Stimulated activated CD4-positive, alpha-beta T cell treated with anti-CD3 and anti-CD28 coated beads, Interleukin-12 subunit alpha, Interleukin-12 subunit beta, amount 100 ng/mL, for 48 hours (primary cell): ENCODE data around the gene SPC25.
"Not testable (repeated sequence)": the region's sequence is repeated elsewhere in the genome, so short reads cannot be mapped to it uniquely, and the experiment has no call there.

Experiments
- DNase-seq, 3 donors: peaks; one replicate each; pipeline ENCODE4 v3.0.0-alpha.2; 2020; ENCODE audit warnings: low read depth in 2 of 3, low spot score in 1 of 3

Gene SPC25

GRCh38 chr2:168890006-168890782, at the start of gene SPC25:
TSS of gene SPC25 (minus strand) at chr2:168890430. CDS start at chr2:168889519, 911 bp downstream.
- DNase-seq = peak; percentile 83 to 84 (median 84)

- no peak for DNase-seq
Observed at GRCh38 chr2:168939918-168940317, 49.7 kb upstream of the SPC25 start.

- no peak for DNase-seq
Observed at GRCh38 chr2:168939061-168939460, 48.8 kb upstream of the SPC25 start.

- no peak for DNase-seq
Observed at GRCh38 chr2:168935810-168936581, 45.8 kb upstream of the SPC25 start.

- DNase-seq = no peak
Observed at GRCh38 chr2:168934826-168935225, 44.6 kb upstream of the SPC25 start.

GRCh38 chr2:168932174-168932573, 41.9 kb upstream of the SPC25 start:
- not testable (repeated sequence) for DNase-seq

- no peak for DNase-seq
Observed at GRCh38 chr2:168930242-168930641, 40.0 kb upstream of the SPC25 start.

- DNase-seq = no peak
Observed at GRCh38 chr2:168929031-168929430, 38.8 kb upstream of the SPC25 start.

GRCh38 chr2:168928113-168928831, 38.0 kb upstream of the SPC25 start:
- DNase-seq = no peak

- no peak for DNase-seq
Observed at GRCh38 chr2:168926621-168927386, 36.6 kb upstream of the SPC25 start.

GRCh38 chr2:168920504-168921157, 30.4 kb upstream of the SPC25 start:
- DNase-seq = peak in 1 of 3 donors; percentile 45

- DNase-seq = no peak
Observed at GRCh38 chr2:168916331-168916675, 26.1 kb upstream of the SPC25 start.

GRCh38 chr2:168915441-168916330, 25.5 kb upstream of the SPC25 start:
- DNase-seq = no peak

GRCh38 chr2:168913495-168913894, 23.3 kb upstream of the SPC25 start:
- DNase-seq = no peak

- no peak for DNase-seq
Observed at GRCh38 chr2:168912901-168913369, 22.7 kb upstream of the SPC25 start.

GRCh38 chr2:168912466-168912865, 22.2 kb upstream of the SPC25 start:
- DNase-seq = no peak

- DNase-seq = no peak
Observed at GRCh38 chr2:168910330-168910729, 20.1 kb upstream of the SPC25 start.

GRCh38 chr2:168907940-168908662, 17.9 kb upstream of the SPC25 start:
- DNase-seq = no peak

- DNase-seq = no peak
Observed at GRCh38 chr2:168904358-168904757, 14.1 kb upstream of the SPC25 start.
